ENCODE measurements around the gene PUS10. TPM values are rescaled to one million over a fixed set of nuclear protein-coding genes. Genes with fewer than 3 reads are reported as not detected.
A peak's percentile ranks its signal among the peaks of the same experiment; 100 is the strongest.

Gene PUS10
- total and polyA plus RNA-seq, 2 of the 4 experiments (the other 2 are of a cell fraction): 4.4 to 5.7 TPM

DNA sequence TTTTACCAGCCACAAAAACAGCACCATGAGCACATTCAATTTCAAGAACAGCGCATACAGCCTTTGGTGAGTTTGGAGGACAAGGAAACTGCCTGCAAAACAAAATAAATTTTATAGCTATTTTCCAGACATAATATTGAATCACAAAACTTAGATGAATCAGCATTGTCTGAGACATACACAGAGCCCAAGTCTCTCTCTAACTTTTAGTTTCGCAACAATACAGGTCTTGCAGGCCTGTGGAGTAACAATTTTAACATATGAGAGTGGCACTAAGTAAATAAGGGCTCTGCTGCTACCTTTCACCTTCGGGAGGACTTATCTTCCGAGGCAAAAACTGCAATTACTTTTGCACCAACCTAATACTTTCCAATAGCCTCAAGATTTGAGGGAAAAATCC, 56.6 kb downstream of the PUS10 start:
- ChIA-PET CTCF (interaction anchor here (0.6 kb wide), 1 partner anchor 83 kb away, joined by 4 read pairs; no protein-coding TSS in a partner anchor), POLR2A (ENCODE audit: unreplicated experiment) (no interaction called here)
- H3K23ac ChIP-seq (ENCODE audit: low read depth, low read length): no peak overlapping the region
- ATAC-seq (ENCODE audit: low read depth) (peak; percentile 68), DNase-seq (peak; percentile 75)
- no peak overlapping the region for H2BK120ac ChIP-seq (ENCODE audit: low read depth, low read length)
- H3K27me3 ChIP-seq (ENCODE audit: control insufficient read depth, insufficient read depth, low read length): no peaks in the 10 kb centered on the region
- intact Hi-C loops (cut with micrococcal nuclease): no loop called here
- H2AK5ac ChIP-seq (ENCODE audit: low read depth, low read length): no peak overlapping the region
- H4K20me1 ChIP-seq (ENCODE audit: insufficient read depth, low read length): no peaks in the 10 kb centered on the region
- no peak overlapping the region for H3K4ac ChIP-seq (ENCODE audit: low read depth, low read length)
- dilution Hi-C loops (cut with HindIII; ENCODE audit: low sequenced_read_pairs, unreplicated experiment): no loop called here
- TF ChIP-seq, protein P1, sequence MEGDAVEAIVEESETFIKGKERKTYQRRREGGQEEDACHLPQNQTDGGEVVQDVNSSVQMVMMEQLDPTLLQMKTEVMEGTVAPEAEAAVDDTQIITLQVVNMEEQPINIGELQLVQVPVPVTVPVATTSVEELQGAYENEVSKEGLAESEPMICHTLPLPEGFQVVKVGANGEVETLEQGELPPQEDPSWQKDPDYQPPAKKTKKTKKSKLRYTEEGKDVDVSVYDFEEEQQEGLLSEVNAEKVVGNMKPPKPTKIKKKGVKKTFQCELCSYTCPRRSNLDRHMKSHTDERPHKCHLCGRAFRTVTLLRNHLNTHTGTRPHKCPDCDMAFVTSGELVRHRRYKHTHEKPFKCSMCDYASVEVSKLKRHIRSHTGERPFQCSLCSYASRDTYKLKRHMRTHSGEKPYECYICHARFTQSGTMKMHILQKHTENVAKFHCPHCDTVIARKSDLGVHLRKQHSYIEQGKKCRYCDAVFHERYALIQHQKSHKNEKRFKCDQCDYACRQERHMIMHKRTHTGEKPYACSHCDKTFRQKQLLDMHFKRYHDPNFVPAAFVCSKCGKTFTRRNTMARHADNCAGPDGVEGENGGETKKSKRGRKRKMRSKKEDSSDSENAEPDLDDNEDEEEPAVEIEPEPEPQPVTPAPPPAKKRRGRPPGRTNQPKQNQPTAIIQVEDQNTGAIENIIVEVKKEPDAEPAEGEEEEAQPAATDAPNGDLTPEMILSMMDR (conservative IDR thresholded peaks at IDR 0.05; ENCODE audit: low read depth, low read length): no peak
- TF ChIP-seq SMC3 (IDR thresholded peaks at IDR 0.05; ENCODE audit: low read depth, low read length) (no peak), FOS (IDR thresholded peaks at IDR 0.05; ENCODE audit: low read depth, low read length) (peak; percentile 71; the same call in 1 of the 2 replicates), RAD21 (IDR thresholded peaks at IDR 0.05; ENCODE audit: low read length) (no peak), BHLHE40 (IDR thresholded peaks at IDR 0.05; ENCODE audit: low read depth, low read length) (no peak), RCOR1 (IDR thresholded peaks at IDR 0.05; ENCODE audit: insufficient replicate concordance, low read length) (no peak), POLR2A (IDR thresholded peaks at IDR 0.05; ENCODE audit: low read depth, low read length) (no peak), RFX5 (IDR thresholded peaks at IDR 0.05; ENCODE audit: low read depth, low read length) (no peak), CEBPB (IDR thresholded peaks at IDR 0.05; ENCODE audit: low read depth, low read length) (peak; percentile 99), NFE2L2 (IDR thresholded peaks at IDR 0.05; ENCODE audit: low read depth, low read length) (peak; percentile 38; the same call in 1 of the 2 replicates), USF2 (IDR thresholded peaks at IDR 0.05; ENCODE audit: low read depth, low read length) (no peak), MAZ (IDR thresholded peaks at IDR 0.05; ENCODE audit: borderline replicate concordance, low read depth, low read length) (no peak), MXI1 (IDR thresholded peaks at IDR 0.05; ENCODE audit: borderline replicate concordance, low read depth, low read length) (no peak), MAFK (IDR thresholded peaks at IDR 0.05; ENCODE audit: low read depth, low read length) (peak; percentile 47; the same call in 1 of the 2 replicates)
- TF ChIP-seq, protein P2, sequence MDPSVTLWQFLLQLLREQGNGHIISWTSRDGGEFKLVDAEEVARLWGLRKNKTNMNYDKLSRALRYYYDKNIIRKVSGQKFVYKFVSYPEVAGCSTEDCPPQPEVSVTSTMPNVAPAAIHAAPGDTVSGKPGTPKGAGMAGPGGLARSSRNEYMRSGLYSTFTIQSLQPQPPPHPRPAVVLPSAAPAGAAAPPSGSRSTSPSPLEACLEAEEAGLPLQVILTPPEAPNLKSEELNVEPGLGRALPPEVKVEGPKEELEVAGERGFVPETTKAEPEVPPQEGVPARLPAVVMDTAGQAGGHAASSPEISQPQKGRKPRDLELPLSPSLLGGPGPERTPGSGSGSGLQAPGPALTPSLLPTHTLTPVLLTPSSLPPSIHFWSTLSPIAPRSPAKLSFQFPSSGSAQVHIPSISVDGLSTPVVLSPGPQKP (IDR thresholded peaks at IDR 0.05; ENCODE audit: borderline replicate concordance, low read depth, low read length): no peak
- no peak overlapping the region for H2BK15ac ChIP-seq (ENCODE audit: low read depth, low read length)
- no peaks in the 10 kb centered on the region for H3K9me3 ChIP-seq (ENCODE audit: control insufficient read depth, insufficient read depth, low read length)
- H3K18ac ChIP-seq (ENCODE audit: low read depth, low read length): no peak overlapping the region
- H3K79me1 ChIP-seq (ENCODE audit: low read depth in 1 of 2, low read length in 2 of 2): no peaks in the 10 kb centered on the region
- H3K4me2 ChIP-seq (ENCODE audit: low read depth, low read length): no peak overlapping the region
- no peak overlapping the region for H2BK20ac ChIP-seq (ENCODE audit: low read depth, low read length)
- H3K36me3 ChIP-seq (ENCODE audit: control insufficient read depth, insufficient read depth, low read length): no peaks in the 10 kb centered on the region
- no peak overlapping the region for H3K56ac ChIP-seq (ENCODE audit: extremely low read depth, insufficient read depth, low read length)
- H2AFZ ChIP-seq (replicated peaks; ENCODE audit: low read length, poor library complexity): no peak overlapping the region
- no peak overlapping the region for H3K4me3 ChIP-seq (ENCODE audit: insufficient read depth, low read depth, low read length)
- no peak overlapping the region for H4K5ac ChIP-seq (ENCODE audit: low read depth, low read length)
- H4K8ac ChIP-seq (ENCODE audit: low read depth in 2 of 2, low read length in 2 of 2): no peak overlapping the region
- H3K27ac ChIP-seq (ENCODE audit: insufficient read depth, low read length): no peak overlapping the region
- H3K4me1 ChIP-seq (ENCODE audit: control insufficient read depth, insufficient read depth, low read length): peaks cover 1% of the 10 kb centered on the region; the same call in 1 of the 2 replicates
- no CpG with 5 or more reads among the region's 4 CpGs for WGBS, 2 experiments (ENCODE audit: extremely low coverage in 2 of 2, insufficient read length in 1 of 2)
- peak overlapping the region; percentile 40 for H2BK5ac ChIP-seq (ENCODE audit: low read depth, low read length, poor library complexity, severe bottlenecking)
- no peak overlapping the region for H3K9ac ChIP-seq (ENCODE audit: low read depth, low read length)
- H3K9me1 ChIP-seq (ENCODE audit: insufficient read depth, low read length): peaks cover 5% of the 10 kb centered on the region; the same call in 1 of the 2 replicates
- H3K14ac ChIP-seq (replicated peaks; ENCODE audit: low read depth, low read length): no peak overlapping the region
- no TSS peak for BruUV-seq (replicated peaks)
- no peak overlapping the region for H4K91ac ChIP-seq (ENCODE audit: insufficient read depth, low read depth, low read length)
- no peak overlapping the region for H2AK9ac ChIP-seq (replicated peaks; ENCODE audit: low read depth, low read length, poor library complexity)
- in situ Hi-C loops (cut with MboI; ENCODE audit: low sequenced_read_pairs): no loop called here
